HuH-7.5 (cell line): ENCODE results near the gene DNAJC22.
"Not testable (repeated sequence)": the region's sequence is repeated elsewhere in the genome, so short reads cannot be mapped to it uniquely, and the experiment has no call there.

ENCODE experiments used
- DNase-seq: peaks from one replicate; pipeline ENCODE4 v3.0.0; 2011; ENCODE audit warnings: low spot score

The DNAJC22 gene

GRCh38 chr12:49375406-49375805 lies 28.7 kb downstream of the DNAJC22 start:
- DNase-seq, result no peak

DNA sequence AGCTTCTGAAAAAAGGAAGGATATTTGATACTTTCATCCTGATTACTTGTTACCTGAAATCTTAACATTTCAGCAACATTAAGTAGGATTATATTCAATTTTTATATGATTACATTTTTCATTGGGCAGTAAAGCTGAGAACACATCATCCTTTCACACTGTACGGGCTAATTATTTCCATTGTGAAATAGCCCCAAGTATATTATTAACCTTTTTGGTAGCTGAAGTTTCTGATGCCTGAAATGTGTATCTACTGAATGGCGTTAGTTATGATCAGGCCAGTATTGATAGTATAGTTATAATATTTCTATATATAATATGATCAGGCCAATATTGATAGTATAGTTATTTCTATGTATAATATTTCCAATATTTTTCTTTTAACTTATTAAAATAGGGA lies 30.7 kb downstream of the DNAJC22 start:
- no peak for DNase-seq

- not testable (repeated sequence) for DNase-seq
Measured at GRCh38 chr12:49380184-49380583, 33.5 kb downstream of the DNAJC22 start.

- DNase-seq, result no peak
Measured at GRCh38 chr12:49388682-49389386, 42.1 kb downstream of the DNAJC22 start.

DNA sequence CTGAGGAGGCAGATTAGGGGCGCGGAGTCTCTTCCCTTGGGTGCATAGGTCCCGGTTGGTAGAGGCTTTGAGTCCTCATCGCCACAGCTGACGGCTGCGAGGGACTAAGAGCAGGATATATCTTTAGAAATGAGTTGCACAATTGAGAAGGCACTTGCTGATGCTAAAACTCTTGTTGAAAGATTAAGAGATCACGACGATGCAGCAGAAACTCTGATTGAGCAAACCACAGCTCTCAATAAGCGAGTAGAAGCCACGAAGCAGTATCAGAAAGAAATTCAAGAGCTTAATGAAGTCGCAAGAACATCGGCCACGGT lies 42.7 kb downstream of the DNAJC22 start:
- DNase-seq, result no peak

- DNase-seq, result no peak
Measured at GRCh38 chr12:49397000-49397399, 50.3 kb downstream of the DNAJC22 start.

DNA sequence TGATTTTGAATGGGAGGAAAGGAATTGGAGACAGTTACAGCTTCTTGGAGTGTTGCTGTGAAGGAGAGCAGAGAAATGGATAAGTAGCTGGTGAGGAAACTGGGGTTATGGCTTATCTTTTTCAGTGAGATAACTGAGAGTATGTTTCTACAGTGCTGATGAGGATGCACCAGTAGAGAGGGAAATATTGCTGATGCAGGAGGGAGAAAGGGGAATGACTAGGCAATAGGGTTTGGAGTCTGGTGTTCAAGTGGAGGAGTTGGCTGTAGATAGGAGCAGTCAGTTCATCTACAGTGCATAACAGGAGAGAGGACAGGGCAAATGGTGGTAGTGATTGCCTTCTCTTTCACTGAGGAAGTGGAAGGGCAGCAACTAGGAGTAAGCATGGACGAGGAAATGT lies 53.6 kb downstream of the DNAJC22 start:
- no peak for DNase-seq
